ENCODE measurements around the gene GRIA1. TPM values are rescaled to one million over a fixed set of nuclear protein-coding genes. Genes with fewer than 3 reads are reported as not detected.

GRIA1 gene
- total RNA-seq, 2 donors from 2014 or later = not detected

DNA sequence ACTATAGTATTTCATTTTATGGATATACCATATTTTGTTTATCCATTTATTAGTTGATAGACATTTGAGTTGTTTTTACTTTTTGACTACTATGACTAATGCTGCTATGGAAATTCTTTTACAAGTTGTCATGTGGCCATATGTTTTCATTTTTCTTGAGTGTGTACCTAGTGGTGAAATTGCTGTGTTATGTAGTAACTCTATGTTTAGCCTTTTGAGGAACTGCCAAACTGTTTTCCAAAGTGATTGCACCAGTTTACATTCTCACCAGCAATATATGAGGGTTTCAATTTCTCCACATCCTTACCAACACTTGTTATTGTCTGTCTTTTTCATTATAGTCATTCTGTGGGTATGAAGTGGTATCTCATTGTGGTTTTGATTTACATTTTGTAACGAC is 75.4 kb downstream of the GRIA1 start:
- Mint-ChIP-seq H3K27ac (no peak overlapping the region), H3K9me3 (peaks cover 12 to 15% of the 10 kb centered on the region in 2 donors), H3K36me3 (no peaks in the 10 kb centered on the region)
- no peak for DNase-seq (ENCODE audit: low spot score in 2 of 2)
- no peak for ATAC-seq

DNA sequence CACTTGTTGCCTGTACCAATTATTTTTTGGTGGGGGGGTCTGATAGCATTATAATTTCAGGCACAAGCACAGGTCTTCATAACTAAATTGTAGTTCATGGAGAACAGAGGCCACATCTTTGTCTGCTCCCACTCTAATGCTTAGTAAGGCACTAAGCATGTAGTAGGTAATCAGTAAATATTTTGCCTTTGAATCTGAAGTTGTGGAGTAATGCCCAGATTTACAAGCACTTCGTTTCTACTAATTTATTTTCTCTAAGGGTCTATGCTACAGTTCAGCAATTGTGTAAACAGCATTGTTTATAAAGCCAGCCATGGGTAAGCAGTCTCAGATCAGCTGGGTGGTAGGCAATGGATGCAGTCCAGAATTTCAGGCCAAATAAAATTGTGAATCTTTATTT is 78.6 kb downstream of the GRIA1 start:
- Mint-ChIP-seq H3K27ac (no peak overlapping the region), H3K9me3 (peaks cover 6 to 9% of the 10 kb centered on the region in 2 donors), H3K36me3 (no peaks in the 10 kb centered on the region)
- ATAC-seq = no peak
- DNase-seq (ENCODE audit: low spot score in 2 of 2) = no peak

GRCh38 chr5:153571162-153571561 is 80.7 kb downstream of the GRIA1 start:
- H3K27ac Mint-ChIP-seq = no peak overlapping the region

GRCh38 chr5:153572411-153573145 is 82.1 kb downstream of the GRIA1 start:
- peaks cover under 1 to 5% of the 10 kb centered on the region in 2 donors for H3K9me3 Mint-ChIP-seq
- ATAC-seq (no peak), DNase-seq (ENCODE audit: low spot score in 2 of 2) (no peak)
- H3K36me3 Mint-ChIP-seq = no peaks in the 10 kb centered on the region
- no peak overlapping the region for H3K27ac Mint-ChIP-seq

More at GRCh38 chr5:153571162-153571561, 80.7 kb downstream of the GRIA1 start:
- DNase-seq (ENCODE audit: low spot score in 2 of 2) (no peak), ATAC-seq (no peak)
- Mint-ChIP-seq H3K36me3 (no peaks in the 10 kb centered on the region), H3K9me3 (peaks cover 6 to 9% of the 10 kb centered on the region in 2 donors)

GRCh38 chr5:153573326-153574033 is 83.0 kb downstream of the GRIA1 start:
- no peak for ATAC-seq
- Mint-ChIP-seq H3K27ac (no peak overlapping the region), H3K9me3 (peaks cover 3 to 4% of the 10 kb centered on the region in 2 donors), H3K36me3 (no peaks in the 10 kb centered on the region)
- DNase-seq (ENCODE audit: low spot score in 2 of 2) = no peak

DNA sequence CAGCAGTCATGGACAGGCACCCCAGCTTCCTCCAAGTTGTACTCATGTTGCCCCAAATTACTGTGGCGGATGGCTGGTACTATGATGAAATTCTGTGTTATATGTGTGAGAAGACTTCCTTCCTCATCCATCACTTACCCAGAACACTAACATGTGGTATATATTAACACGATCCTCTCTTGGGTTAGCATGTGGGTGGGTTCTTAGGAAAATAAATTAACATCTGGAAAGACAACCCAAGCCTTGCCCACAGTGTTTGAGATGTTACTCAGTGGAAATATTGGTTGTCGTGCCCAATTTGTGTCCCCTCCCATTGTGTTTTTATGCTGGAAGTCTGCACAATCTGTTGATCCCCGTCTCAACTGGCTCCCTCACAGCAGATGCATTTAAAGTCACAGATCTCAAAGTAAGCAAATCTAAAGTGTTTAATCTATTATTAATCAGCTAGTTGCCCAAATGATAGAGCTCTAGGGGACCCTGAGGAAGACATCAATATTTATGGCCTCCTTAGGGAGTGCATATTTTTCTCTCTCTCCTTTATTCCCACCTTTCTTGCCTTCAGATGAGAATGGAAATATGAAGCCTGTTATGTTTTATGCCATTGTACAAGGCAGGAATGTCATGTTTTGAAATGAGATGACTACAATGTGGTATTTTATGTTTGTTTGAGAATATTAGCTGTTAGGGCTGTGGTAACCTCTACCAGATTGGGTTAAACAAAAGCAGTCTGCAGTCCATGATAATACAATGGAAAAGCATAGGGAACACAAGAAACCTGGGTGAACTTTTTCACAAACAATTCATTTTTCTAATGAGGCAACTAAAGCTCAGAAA is 93.9 kb downstream of the GRIA1 start:
- no peaks in the 10 kb centered on the region for H3K36me3 Mint-ChIP-seq
- H3K9me3 Mint-ChIP-seq = peaks cover 0 to 5% of the 10 kb centered on the region in 2 donors
- ATAC-seq = no peak
- DNase-seq (ENCODE audit: low spot score in 2 of 2) = no peak
- H3K27ac Mint-ChIP-seq = no peak overlapping the region

- Mint-ChIP-seq H3K9me3 (peaks cover 0 to 5% of the 10 kb centered on the region in 2 donors), H3K27ac (no peak overlapping the region), H3K36me3 (no peaks in the 10 kb centered on the region)
- ATAC-seq (no peak), DNase-seq (ENCODE audit: low spot score in 2 of 2) (no peak)
Observed at GRCh38 chr5:153584960-153585359, 94.5 kb downstream of the GRIA1 start.

GRCh38 chr5:153585622-153586277 is 95.3 kb downstream of the GRIA1 start:
- no peaks in the 10 kb centered on the region for H3K36me3 Mint-ChIP-seq
- DNase-seq (ENCODE audit: low spot score in 2 of 2) = no peak
- H3K27ac Mint-ChIP-seq = no peak overlapping the region
- H3K9me3 Mint-ChIP-seq = peaks cover 0 to 5% of the 10 kb centered on the region in 2 donors
- no peak for ATAC-seq

GRCh38 chr5:153592081-153592480 is 101.6 kb downstream of the GRIA1 start:
- no peak for ATAC-seq
- no peaks in the 10 kb centered on the region for H3K36me3 Mint-ChIP-seq
- H3K9me3 Mint-ChIP-seq = peaks cover 0 to 9% of the 10 kb centered on the region in 2 donors

GRCh38 chr5:153594785-153595184 is 104.3 kb downstream of the GRIA1 start:
- no peak for ATAC-seq

More at GRCh38 chr5:153592081-153592480, 101.6 kb downstream of the GRIA1 start:
- H3K27ac Mint-ChIP-seq = no peak overlapping the region
- DNase-seq (ENCODE audit: low spot score in 2 of 2) = no peak

GRCh38 chr5:153598099-153598498 is 107.6 kb downstream of the GRIA1 start:
- no peak overlapping the region for H3K27ac Mint-ChIP-seq
- peaks cover 0 to 5% of the 10 kb centered on the region in 2 donors for H3K9me3 Mint-ChIP-seq
- ATAC-seq (no peak), DNase-seq (ENCODE audit: low spot score in 2 of 2) (no peak)
- no peaks in the 10 kb centered on the region for H3K36me3 Mint-ChIP-seq

More at GRCh38 chr5:153594785-153595184, 104.3 kb downstream of the GRIA1 start:
- Mint-ChIP-seq H3K9me3 (peaks cover 0 to 5% of the 10 kb centered on the region in 2 donors), H3K27ac (no peak overlapping the region), H3K36me3 (no peaks in the 10 kb centered on the region)
- DNase-seq (ENCODE audit: low spot score in 2 of 2) = no peak

DNA sequence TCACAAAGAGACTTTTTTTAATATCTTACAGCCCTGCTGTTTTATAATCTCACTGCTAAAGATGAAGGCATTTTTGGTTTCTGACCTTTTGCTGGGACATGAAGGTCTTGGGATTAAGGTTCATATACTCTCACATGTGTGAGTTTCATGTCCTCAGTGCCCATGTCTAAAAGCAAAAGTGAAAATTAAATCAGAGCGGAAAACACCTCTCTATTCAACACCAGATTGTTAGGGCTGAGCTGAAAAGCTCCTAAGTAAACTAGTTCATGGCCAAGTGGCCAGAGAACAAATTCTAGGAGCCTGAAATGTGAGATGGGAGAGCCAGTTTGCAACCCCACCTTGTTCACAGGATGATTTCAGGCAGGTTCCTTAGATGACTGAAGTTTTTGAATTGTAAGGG is 110.9 kb downstream of the GRIA1 start:
- H3K9me3 Mint-ChIP-seq = no peaks in the 10 kb centered on the region
- ATAC-seq (no peak), DNase-seq (ENCODE audit: low spot score in 2 of 2) (no peak)
- no peak overlapping the region for H3K27ac Mint-ChIP-seq
- H3K36me3 Mint-ChIP-seq = no peaks in the 10 kb centered on the region

DNA sequence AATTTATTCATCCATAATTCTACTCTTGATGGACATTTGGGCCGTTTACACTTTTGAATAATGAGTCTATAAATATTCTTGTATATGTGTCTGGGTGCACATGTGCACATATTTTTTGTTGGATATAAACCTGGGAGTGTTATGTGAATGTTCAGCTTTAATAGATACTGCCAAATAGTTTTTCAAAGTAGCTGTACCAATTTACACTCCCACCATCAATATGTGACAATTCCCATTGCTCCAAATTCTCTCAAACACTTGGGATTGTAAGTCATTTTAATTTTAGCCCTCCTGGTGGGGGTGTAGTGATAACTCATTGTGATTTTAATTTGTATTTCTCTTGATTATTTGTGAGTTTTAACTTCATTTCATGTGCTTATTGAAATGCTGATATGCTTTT is 114.9 kb downstream of the GRIA1 start:
- no peak for DNase-seq (ENCODE audit: low spot score in 2 of 2)
- ATAC-seq = no peak
- H3K9me3 Mint-ChIP-seq = no peaks in the 10 kb centered on the region
- H3K36me3 Mint-ChIP-seq = no peaks in the 10 kb centered on the region
- H3K27ac Mint-ChIP-seq = no peak overlapping the region

- Mint-ChIP-seq H3K9me3 (peaks cover 0 to 4% of the 10 kb centered on the region in 2 donors), H3K36me3 (no peaks in the 10 kb centered on the region), H3K27ac (no peak overlapping the region)
- ATAC-seq (no peak), DNase-seq (ENCODE audit: low spot score in 2 of 2) (no peak)
Observed at GRCh38 chr5:153610009-153610408, 119.5 kb downstream of the GRIA1 start.

DNA sequence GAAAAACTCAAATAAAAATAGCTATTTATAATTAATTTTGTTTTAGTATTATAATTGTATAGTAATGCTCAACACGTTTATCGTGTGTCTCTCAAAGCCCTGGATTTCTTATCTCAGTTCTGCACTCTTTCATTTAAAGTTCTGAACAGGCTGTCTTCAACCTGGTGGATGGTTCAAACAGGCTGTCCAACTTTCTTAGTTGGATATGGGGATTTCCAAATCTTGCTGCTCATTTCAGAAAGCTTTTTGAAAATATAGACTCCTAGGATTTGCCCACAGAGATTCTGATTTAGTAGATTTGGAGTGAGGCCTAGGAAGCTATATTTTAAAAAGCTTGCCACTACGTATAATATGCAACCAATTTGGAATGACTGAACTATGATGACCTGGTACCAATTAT is 120.3 kb downstream of the GRIA1 start:
- Mint-ChIP-seq H3K9me3 (peaks cover 0 to 4% of the 10 kb centered on the region in 2 donors), H3K27ac (no peak overlapping the region), H3K36me3 (no peaks in the 10 kb centered on the region)
- DNase-seq (ENCODE audit: low spot score in 2 of 2) = no peak
- no peak for ATAC-seq

DNA sequence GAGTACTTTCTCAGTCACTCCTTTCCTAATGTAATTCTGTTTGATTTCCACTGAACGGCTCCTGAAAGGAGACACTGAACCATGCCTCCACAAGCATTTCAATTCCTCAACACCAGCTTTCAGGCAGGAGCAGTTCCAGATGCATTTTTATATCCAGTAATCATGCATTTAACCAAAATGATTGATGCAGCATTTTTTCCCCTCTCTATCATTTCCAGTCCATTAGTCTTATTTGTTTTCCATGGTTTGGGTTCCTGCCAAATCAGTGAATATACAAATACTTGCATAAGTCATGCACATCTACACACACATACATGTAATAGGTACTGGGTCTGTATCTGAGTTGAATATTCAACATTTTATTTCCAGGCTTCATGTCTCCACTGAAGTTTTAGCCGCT is 122.7 kb downstream of the GRIA1 start:
- Mint-ChIP-seq H3K36me3 (no peaks in the 10 kb centered on the region), H3K27ac (no peak overlapping the region), H3K9me3 (peaks cover 0 to 4% of the 10 kb centered on the region in 2 donors)
- DNase-seq (ENCODE audit: low spot score in 2 of 2) (no peak), ATAC-seq (no peak)
